ENCODE measurements around the gene EMC7. TPM values are rescaled to one million over a fixed set of nuclear protein-coding genes. Genes with fewer than 3 reads are reported as not detected.
A peak's percentile ranks its signal among the peaks of the same experiment; 100 is the strongest.

The EMC7 gene
- total and polyA plus RNA-seq, 9 of the 15 experiments (the other 6 are each of a cell fraction or from before 2014, with no cell fraction given) = 25.8 to 92.8 (median 49.7) TPM

DNA sequence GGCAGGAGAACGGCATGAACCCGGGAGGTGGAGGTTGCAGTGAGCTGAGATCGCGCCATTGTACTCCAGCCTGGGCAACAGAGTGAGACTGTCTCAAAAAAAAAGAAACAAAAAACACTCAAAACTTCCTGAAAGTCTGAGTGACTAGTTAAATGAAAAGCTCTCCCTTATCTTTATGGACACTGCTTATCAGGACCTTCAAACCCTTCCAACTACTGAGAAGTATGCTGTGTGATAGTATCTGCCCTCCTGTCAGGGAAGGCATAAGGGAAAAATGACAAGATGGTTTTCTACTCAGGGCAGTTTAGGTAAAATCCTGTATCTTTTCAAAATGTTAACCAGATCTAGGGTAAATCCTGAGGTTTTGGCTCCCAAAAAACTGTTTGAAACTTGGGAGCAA, 21.8 kb downstream of the EMC7 start (continued):
- TF ChIP-seq MTA1 (IDR thresholded peaks at IDR 0.05; ENCODE audit: borderline replicate concordance) (peak; percentile 58; the same call in 1 of the 2 replicates), BACH1 (tag; IDR thresholded peaks at IDR 0.05) (no peak), ZEB2 (IDR thresholded peaks at IDR 0.05) (peak; percentile 32; the same call in 1 of the 2 replicates), ZKSCAN1 (IDR thresholded peaks at IDR 0.05; ENCODE audit: low read depth, low read length) (no peak), STAT5A (IDR thresholded peaks at IDR 0.05; ENCODE audit: borderline replicate concordance, low read length) (peak; percentile 30; the same call in 1 of the 2 replicates), ARID1B (IDR thresholded peaks at IDR 0.05) (peak; percentile 86), TEAD4 (IDR thresholded peaks at IDR 0.05; ENCODE audit: low read length) (peak; percentile 64), TEAD4 (CRISPR knock-in tag; IDR thresholded peaks at IDR 0.05; ENCODE audit: borderline replicate concordance) (no peak), CBFA2T2 (conservative IDR thresholded peaks at IDR 0.05) (peak; percentile 61), MXI1 (IDR thresholded peaks at IDR 0.05; ENCODE audit: low read depth, low read length) (no peak), TCF3 (CRISPR knock-in tag; IDR thresholded peaks at IDR 0.05) (no peak), FOXM1 (IDR thresholded peaks at IDR 0.05; ENCODE audit: low read depth) (peak; percentile 44; the same call in 1 of the 2 replicates), FOXM1 (CRISPR knock-in tag; IDR thresholded peaks at IDR 0.05; ENCODE audit: low read depth) (no peak), EP300 (IDR thresholded peaks at IDR 0.05; ENCODE audit: low read length) (peak; percentile 49), SMARCC2 (IDR thresholded peaks at IDR 0.05; ENCODE audit: low read depth) (peak; percentile 59; the same call in 1 of the 2 replicates), PURB (CRISPR knock-in tag; IDR thresholded peaks at IDR 0.05; ENCODE audit: low read depth) (no peak), HLTF (IDR thresholded peaks at IDR 0.05) (0 out of 2 replicates have a peak, but pooled peaks have one; percentile 40), RNF2 (IDR thresholded peaks at IDR 0.05) (no peak), RCOR1 (IDR thresholded peaks at IDR 0.05; ENCODE audit: borderline replicate concordance in 1 of 2, low read depth in 2 of 2, low read length in 2 of 2) (peak in 1 of 2 experiments; percentile 83; a peak in 2 of 4 replicates), CBFA2T3 (IDR thresholded peaks at IDR 0.05) (peak; percentile 75), CTBP1 (IDR thresholded peaks at IDR 0.05; ENCODE audit: borderline replicate concordance) (peak; percentile 63; the same call in 1 of the 2 replicates)
- TF ChIP-seq, protein P1, sequence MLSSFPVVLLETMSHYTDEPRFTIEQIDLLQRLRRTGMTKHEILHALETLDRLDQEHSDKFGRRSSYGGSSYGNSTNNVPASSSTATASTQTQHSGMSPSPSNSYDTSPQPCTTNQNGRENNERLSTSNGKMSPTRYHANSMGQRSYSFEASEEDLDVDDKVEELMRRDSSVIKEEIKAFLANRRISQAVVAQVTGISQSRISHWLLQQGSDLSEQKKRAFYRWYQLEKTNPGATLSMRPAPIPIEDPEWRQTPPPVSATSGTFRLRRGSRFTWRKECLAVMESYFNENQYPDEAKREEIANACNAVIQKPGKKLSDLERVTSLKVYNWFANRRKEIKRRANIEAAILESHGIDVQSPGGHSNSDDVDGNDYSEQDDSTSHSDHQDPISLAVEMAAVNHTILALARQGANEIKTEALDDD (IDR thresholded peaks at IDR 0.05) = peak; percentile 95
- TF ChIP-seq, protein P2, sequence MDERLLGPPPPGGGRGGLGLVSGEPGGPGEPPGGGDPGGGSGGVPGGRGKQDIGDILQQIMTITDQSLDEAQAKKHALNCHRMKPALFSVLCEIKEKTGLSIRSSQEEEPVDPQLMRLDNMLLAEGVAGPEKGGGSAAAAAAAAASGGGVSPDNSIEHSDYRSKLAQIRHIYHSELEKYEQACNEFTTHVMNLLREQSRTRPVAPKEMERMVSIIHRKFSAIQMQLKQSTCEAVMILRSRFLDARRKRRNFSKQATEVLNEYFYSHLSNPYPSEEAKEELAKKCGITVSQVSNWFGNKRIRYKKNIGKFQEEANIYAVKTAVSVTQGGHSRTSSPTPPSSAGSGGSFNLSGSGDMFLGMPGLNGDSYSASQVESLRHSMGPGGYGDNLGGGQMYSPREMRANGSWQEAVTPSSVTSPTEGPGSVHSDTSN (CRISPR knock-in tag; IDR thresholded peaks at IDR 0.05; ENCODE audit: low read depth) = no peak
- TF ChIP-seq, protein P2 (tag; conservative IDR thresholded peaks at IDR 0.05; ENCODE audit: low read depth) = peak; percentile 56; the same call in 1 of the 2 replicates
- TF ChIP-seq, protein P3, sequence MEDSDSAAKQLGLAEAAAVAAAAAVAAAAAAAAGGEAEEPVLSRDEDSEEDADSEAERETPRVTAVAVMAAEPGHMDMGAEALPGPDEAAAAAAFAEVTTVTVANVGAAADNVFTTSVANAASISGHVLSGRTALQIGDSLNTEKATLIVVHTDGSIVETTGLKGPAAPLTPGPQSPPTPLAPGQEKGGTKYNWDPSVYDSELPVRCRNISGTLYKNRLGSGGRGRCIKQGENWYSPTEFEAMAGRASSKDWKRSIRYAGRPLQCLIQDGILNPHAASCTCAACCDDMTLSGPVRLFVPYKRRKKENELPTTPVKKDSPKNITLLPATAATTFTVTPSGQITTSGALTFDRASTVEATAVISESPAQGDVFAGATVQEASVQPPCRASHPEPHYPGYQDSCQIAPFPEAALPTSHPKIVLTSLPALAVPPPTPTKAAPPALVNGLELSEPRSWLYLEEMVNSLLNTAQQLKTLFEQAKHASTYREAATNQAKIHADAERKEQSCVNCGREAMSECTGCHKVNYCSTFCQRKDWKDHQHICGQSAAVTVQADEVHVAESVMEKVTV (CRISPR knock-in tag; IDR thresholded peaks at IDR 0.05) = no peak
- TF ChIP-seq, protein P4, sequence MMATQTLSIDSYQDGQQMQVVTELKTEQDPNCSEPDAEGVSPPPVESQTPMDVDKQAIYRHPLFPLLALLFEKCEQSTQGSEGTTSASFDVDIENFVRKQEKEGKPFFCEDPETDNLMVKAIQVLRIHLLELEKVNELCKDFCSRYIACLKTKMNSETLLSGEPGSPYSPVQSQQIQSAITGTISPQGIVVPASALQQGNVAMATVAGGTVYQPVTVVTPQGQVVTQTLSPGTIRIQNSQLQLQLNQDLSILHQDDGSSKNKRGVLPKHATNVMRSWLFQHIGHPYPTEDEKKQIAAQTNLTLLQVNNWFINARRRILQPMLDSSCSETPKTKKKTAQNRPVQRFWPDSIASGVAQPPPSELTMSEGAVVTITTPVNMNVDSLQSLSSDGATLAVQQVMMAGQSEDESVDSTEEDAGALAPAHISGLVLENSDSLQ (IDR thresholded peaks at IDR 0.05) = peak; percentile 77

All from K562 (cell line).